ENCODE measurements around the gene NTNG2.
A peak's percentile ranks its signal among the peaks of the same experiment; 100 is the strongest.

Gene NTNG2

GRCh38 chr9:132209228-132209627, 47.4 kb downstream of the NTNG2 start:
- no peaks in the 10 kb centered on the region for H3K36me3 ChIP-seq (ENCODE audit: control insufficient read depth in 1 of 2, insufficient read depth in 2 of 2, low read length in 2 of 2)
- no peak overlapping the region for H3K9ac ChIP-seq (ENCODE audit: low read length)
- H3K27ac ChIP-seq (ENCODE audit: low read depth, low read length): no peak overlapping the region
- H4K8ac ChIP-seq (ENCODE audit: low read depth, low read length): no peak overlapping the region
- no peak overlapping the region for H3K23ac ChIP-seq (ENCODE audit: low read length)
- no peak overlapping the region for H2BK120ac ChIP-seq (ENCODE audit: insufficient read depth, low read length, poor library complexity)
- DNase-seq: no peak
- H2AK5ac ChIP-seq (ENCODE audit: low read length): no peak overlapping the region
- no peak overlapping the region for H3K14ac ChIP-seq (ENCODE audit: low read length)
- no peaks in the 10 kb centered on the region for H3K79me2 ChIP-seq (ENCODE audit: control insufficient read depth, insufficient read depth, low read length, poor library complexity)
- H3K27me3 ChIP-seq (ENCODE audit: insufficient read depth, low read length): no peaks in the 10 kb centered on the region
- H3K4me2 ChIP-seq (ENCODE audit: low read length): no peak overlapping the region
- H2BK12ac ChIP-seq (ENCODE audit: low read length): no peak overlapping the region
- H3K4me1 ChIP-seq (ENCODE audit: control insufficient read depth in 1 of 2, insufficient read depth in 2 of 2, low read length in 2 of 2): peaks cover 6 to 7% of the 10 kb centered on the region in 2 experiments
- no peak overlapping the region for H4K12ac ChIP-seq (ENCODE audit: low read depth, low read length)
- no peak overlapping the region for H3K4me3 ChIP-seq (ENCODE audit: low read depth, low read length)
- H2BK5ac ChIP-seq (ENCODE audit: low read depth, low read length, poor library complexity): no peak overlapping the region
- no peak overlapping the region for H2AFZ ChIP-seq (ENCODE audit: insufficient read depth, low read length, poor library complexity)
- WGBS (ENCODE audit: extremely low coverage, insufficient coverage, insufficient read length): no CpG with 5 or more reads among the region's 30 CpGs
- no peak overlapping the region for H3K4ac ChIP-seq (ENCODE audit: low read depth, low read length)
- peaks cover 2% of the 10 kb centered on the region for H3K79me1 ChIP-seq (ENCODE audit: low read length)
- H3K18ac ChIP-seq (ENCODE audit: low read length): no peak overlapping the region
- H4K91ac ChIP-seq (ENCODE audit: low read depth, low read length): no peak overlapping the region
- H3K9me3 ChIP-seq (ENCODE audit: insufficient read depth, low read depth, low read length): no peaks in the 10 kb centered on the region

- no peak overlapping the region for H4K91ac ChIP-seq (ENCODE audit: low read depth, low read length)
- H3K79me2 ChIP-seq (ENCODE audit: control insufficient read depth, insufficient read depth, low read length, poor library complexity): no peaks in the 10 kb centered on the region
- no peak overlapping the region for H2BK12ac ChIP-seq (ENCODE audit: low read length)
- H3K4me1 ChIP-seq (ENCODE audit: control insufficient read depth in 1 of 2, insufficient read depth in 2 of 2, low read length in 2 of 2): peaks cover 9% of the 10 kb centered on the region in 2 experiments
- no peak overlapping the region for H3K4me3 ChIP-seq (ENCODE audit: low read depth, low read length)
- WGBS (ENCODE audit: extremely low coverage, insufficient coverage, insufficient read length): no CpG with 5 or more reads among the region's 14 CpGs
- H4K12ac ChIP-seq (ENCODE audit: low read depth, low read length): no peak overlapping the region
- no peak overlapping the region for H2AK5ac ChIP-seq (ENCODE audit: low read length)
- no peak overlapping the region for H2BK120ac ChIP-seq (ENCODE audit: insufficient read depth, low read length, poor library complexity)
- H3K18ac ChIP-seq (ENCODE audit: low read length): no peak overlapping the region
- H3K9me3 ChIP-seq (ENCODE audit: insufficient read depth, low read depth, low read length): no peaks in the 10 kb centered on the region
- H3K4me2 ChIP-seq (ENCODE audit: low read length): no peak overlapping the region
- H4K8ac ChIP-seq (ENCODE audit: low read depth, low read length): no peak overlapping the region
- H2BK5ac ChIP-seq (ENCODE audit: low read depth, low read length, poor library complexity): no peak overlapping the region
- H3K27ac ChIP-seq (ENCODE audit: low read depth, low read length): no peak overlapping the region
- peaks cover 4% of the 10 kb centered on the region for H3K79me1 ChIP-seq (ENCODE audit: low read length)
- H3K9ac ChIP-seq (ENCODE audit: low read length): no peak overlapping the region
- H3K36me3 ChIP-seq (ENCODE audit: control insufficient read depth in 1 of 2, insufficient read depth in 2 of 2, low read length in 2 of 2): no peaks in the 10 kb centered on the region
- H3K27me3 ChIP-seq (ENCODE audit: insufficient read depth, low read length): no peaks in the 10 kb centered on the region
- no peak overlapping the region for H3K4ac ChIP-seq (ENCODE audit: low read depth, low read length)
- no peak overlapping the region for H3K23ac ChIP-seq (ENCODE audit: low read length)
- H3K14ac ChIP-seq (ENCODE audit: low read length): no peak overlapping the region
- no peak for DNase-seq
- H2AFZ ChIP-seq (ENCODE audit: insufficient read depth, low read length, poor library complexity): no peak overlapping the region
Observed at GRCh38 chr9:132210472-132211145, 48.8 kb downstream of the NTNG2 start.

GRCh38 chr9:132211570-132211969, 49.7 kb downstream of the NTNG2 start:
- Histone ChIP-seq H3K27ac (ENCODE audit: low read depth, low read length) (no peak overlapping the region), H3K4me1 (ENCODE audit: control insufficient read depth in 1 of 2, insufficient read depth in 2 of 2, low read length in 2 of 2) (peaks cover 9% of the 10 kb centered on the region in 2 experiments), H2AFZ (ENCODE audit: insufficient read depth, low read length, poor library complexity) (no peak overlapping the region), H3K79me2 (ENCODE audit: control insufficient read depth, insufficient read depth, low read length, poor library complexity) (no peaks in the 10 kb centered on the region), H3K4ac (ENCODE audit: low read depth, low read length) (no peak overlapping the region), H3K14ac (ENCODE audit: low read length) (no peak overlapping the region), H4K91ac (ENCODE audit: low read depth, low read length) (no peak overlapping the region), H3K23ac (ENCODE audit: low read length) (no peak overlapping the region), H3K27me3 (ENCODE audit: insufficient read depth, low read length) (no peaks in the 10 kb centered on the region), H2AK5ac (ENCODE audit: low read length) (no peak overlapping the region), H2BK120ac (ENCODE audit: insufficient read depth, low read length, poor library complexity) (no peak overlapping the region), H4K8ac (ENCODE audit: low read depth, low read length) (no peak overlapping the region), H3K18ac (ENCODE audit: low read length) (no peak overlapping the region), H3K36me3 (ENCODE audit: control insufficient read depth in 1 of 2, insufficient read depth in 2 of 2, low read length in 2 of 2) (no peaks in the 10 kb centered on the region), H3K9me3 (ENCODE audit: insufficient read depth, low read depth, low read length) (no peaks in the 10 kb centered on the region), H3K79me1 (ENCODE audit: low read length) (peaks cover 4% of the 10 kb centered on the region), H2BK5ac (ENCODE audit: low read depth, low read length, poor library complexity) (no peak overlapping the region), H2BK12ac (ENCODE audit: low read length) (no peak overlapping the region), H3K4me3 (ENCODE audit: low read depth, low read length) (no peak overlapping the region), H3K4me2 (ENCODE audit: low read length) (no peak overlapping the region), H3K9ac (ENCODE audit: low read length) (no peak overlapping the region), H4K12ac (ENCODE audit: low read depth, low read length) (no peak overlapping the region)
- no CpG with 5 or more reads among the region's 7 CpGs for WGBS (ENCODE audit: extremely low coverage, insufficient coverage, insufficient read length)
- DNase-seq: no peak

- Histone ChIP-seq H2BK12ac (ENCODE audit: low read length) (peak overlapping the region; percentile 6), H3K36me3 (ENCODE audit: control insufficient read depth in 1 of 2, insufficient read depth in 2 of 2, low read length in 2 of 2) (no peaks in the 10 kb centered on the region), H3K4me3 (ENCODE audit: low read depth, low read length) (peak overlapping the region; percentile 37), H3K79me2 (ENCODE audit: control insufficient read depth, insufficient read depth, low read length, poor library complexity) (no peaks in the 10 kb centered on the region), H3K18ac (ENCODE audit: low read length) (no peak overlapping the region), H2AFZ (ENCODE audit: insufficient read depth, low read length, poor library complexity) (peak overlapping the region; percentile 38), H2AK5ac (ENCODE audit: low read length) (no peak overlapping the region), H3K79me1 (ENCODE audit: low read length) (peaks cover 4% of the 10 kb centered on the region), H4K8ac (ENCODE audit: low read depth, low read length) (no peak overlapping the region), H3K4ac (ENCODE audit: low read depth, low read length) (no peak overlapping the region), H2BK5ac (ENCODE audit: low read depth, low read length, poor library complexity) (peak overlapping the region; percentile 34), H3K27ac (ENCODE audit: low read depth, low read length) (no peak overlapping the region), H3K9ac (ENCODE audit: low read length) (no peak overlapping the region), H3K9me3 (ENCODE audit: insufficient read depth, low read depth, low read length) (no peaks in the 10 kb centered on the region), H4K12ac (ENCODE audit: low read depth, low read length) (no peak overlapping the region), H4K91ac (ENCODE audit: low read depth, low read length) (no peak overlapping the region), H3K27me3 (ENCODE audit: insufficient read depth, low read length) (no peaks in the 10 kb centered on the region), H2BK120ac (ENCODE audit: insufficient read depth, low read length, poor library complexity) (no peak overlapping the region), H3K23ac (ENCODE audit: low read length) (no peak overlapping the region), H3K4me1 (ENCODE audit: control insufficient read depth in 1 of 2, insufficient read depth in 2 of 2, low read length in 2 of 2) (peaks cover 9% of the 10 kb centered on the region in 2 experiments), H3K14ac (ENCODE audit: low read length) (peak overlapping the region; percentile 21), H3K4me2 (ENCODE audit: low read length) (peak overlapping the region; percentile 53)
- no CpG with 5 or more reads among the region's 18 CpGs for WGBS (ENCODE audit: extremely low coverage, insufficient coverage, insufficient read length)
- DNase-seq: peak; percentile 3 to 38
Observed at GRCh38 chr9:132214027-132214622, 52.3 kb downstream of the NTNG2 start.

All from trophoblast cell (in vitro differentiated cells and primary cell).